DLD1 (cell line): ENCODE results near the gene LPAR1.

Source experiments
- in situ Hi-C: cut with HindIII; loops from 2 replicates; pipeline ENCODE4 v1.10.0; 2017; ENCODE audit warnings: low sequenced_read_pairs

The LPAR1 gene

DNA sequence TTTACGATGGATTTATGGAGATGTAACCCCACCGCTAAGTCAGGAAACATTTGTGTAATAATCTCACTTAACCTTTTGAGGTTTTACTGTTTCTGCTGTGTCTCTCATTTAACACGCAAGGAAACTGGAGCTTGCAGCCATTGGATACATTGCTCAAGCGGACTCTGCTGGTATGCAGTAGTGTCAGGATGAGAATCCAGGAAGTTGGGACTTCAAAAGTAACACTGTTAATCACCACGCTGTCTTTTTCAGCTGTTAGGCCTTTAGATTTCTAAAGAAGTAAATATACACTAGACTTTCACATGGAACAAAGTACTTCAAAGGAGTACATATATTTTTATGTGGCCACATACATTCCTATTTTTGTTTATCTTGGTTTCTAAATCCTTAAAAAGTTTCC, 114.7 kb downstream of the LPAR1 start:
- in situ Hi-C loops, result no loop called here

DNA sequence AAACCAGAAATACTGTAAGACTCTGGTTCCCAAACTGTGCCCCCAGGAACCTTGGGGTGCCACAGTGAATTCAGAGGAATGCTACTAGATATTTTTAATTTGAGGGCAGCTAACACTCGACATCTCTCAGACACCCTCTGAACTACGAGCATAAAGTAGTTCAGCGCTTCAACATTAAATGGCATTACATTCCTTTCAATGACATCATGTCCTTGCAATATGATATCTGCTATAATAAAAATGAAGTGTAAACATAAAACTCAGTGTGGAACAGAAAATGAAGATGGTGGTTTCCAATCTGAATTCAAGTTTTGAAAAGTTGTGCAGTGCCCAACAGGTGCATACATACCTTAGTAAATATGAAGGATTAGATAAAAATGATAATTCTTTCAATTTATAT, 116.1 kb downstream of the LPAR1 start:
- in situ Hi-C loops, result no loop called here

GRCh38 chr9:110921705-110922104, 116.6 kb downstream of the LPAR1 start:
- in situ Hi-C loops, result no loop called here

DNA sequence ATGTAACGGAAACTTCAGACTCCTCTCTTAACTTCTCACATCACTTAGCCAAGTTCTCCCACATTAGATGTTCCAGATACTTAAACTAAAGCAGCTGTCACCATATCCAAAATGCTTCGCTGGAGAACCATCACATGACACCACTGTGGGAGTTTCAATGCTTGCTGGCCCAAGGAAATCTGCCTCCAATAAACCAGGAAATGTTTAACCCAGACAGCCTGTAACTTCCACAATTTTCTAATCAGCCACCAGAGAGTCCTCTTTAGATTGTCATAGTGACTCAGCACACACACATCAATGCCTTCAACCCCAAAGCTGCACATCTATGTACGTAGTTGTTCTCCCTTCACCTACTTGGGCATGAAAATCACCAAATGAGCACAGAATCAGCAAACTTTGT, 118.7 kb downstream of the LPAR1 start:
- in situ Hi-C loops, result no loop called here

GRCh38 chr9:110919050-110919435, 119.2 kb downstream of the LPAR1 start:
- in situ Hi-C loops, result no loop called here

DNA sequence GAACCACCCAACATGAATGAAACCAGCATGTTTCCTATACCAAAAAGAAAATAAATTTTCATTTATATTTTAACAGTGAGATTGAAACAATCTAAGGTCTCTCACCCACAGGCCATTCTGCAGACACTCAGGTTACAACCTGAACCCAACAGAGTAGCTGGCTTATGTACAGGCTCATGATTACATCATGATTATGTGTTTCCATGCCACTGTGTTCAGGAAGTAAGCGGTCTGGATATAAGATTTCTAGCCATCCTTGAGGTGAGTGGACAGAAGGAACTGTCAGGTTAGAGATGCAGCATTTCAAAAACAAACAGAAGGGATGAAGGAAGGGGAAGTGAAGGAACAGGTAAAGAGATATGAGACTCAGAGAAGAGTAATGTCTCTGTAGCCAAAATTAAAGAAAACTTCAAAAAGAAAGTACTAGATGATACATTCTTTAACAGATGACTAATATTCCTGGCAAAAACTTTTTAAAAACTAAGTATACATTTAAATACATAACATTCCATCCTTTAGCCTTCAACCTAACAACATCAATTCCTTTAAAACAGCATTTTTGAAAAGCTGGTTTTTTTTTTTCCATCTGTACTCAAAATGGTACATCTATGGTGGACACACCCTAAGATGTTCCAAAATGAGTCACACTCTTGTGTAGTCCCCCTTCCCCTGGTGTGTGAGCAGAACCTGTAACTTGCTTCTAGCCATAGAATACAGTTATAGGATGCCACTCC, 119.8 kb downstream of the LPAR1 start:
- in situ Hi-C loops, result no loop called here

DNA sequence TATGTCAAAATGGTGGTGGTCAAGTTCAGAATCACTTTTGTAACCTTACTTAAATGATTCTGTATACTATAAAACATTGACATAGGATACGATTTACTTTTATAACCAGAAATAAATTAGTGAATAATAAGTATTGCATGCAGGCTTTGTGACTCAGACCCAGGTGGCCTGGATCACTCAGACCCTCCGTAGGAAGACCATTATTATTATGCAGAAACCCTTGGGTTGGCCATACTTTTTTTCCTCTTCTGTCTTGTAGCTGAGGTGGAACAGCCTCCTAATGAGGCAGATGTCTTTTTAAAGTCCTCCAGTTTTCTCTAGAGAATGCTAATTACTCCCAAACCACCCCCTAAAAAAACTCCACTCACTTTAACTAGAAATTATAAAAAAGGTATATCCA, 121.9 kb downstream of the LPAR1 start:
- in situ Hi-C loops, result no loop called here

- in situ Hi-C loops, result no loop called here
Measured at GRCh38 chr9:110912419-110913291, 125.6 kb downstream of the LPAR1 start.

- in situ Hi-C loops, result no loop called here
Measured at GRCh38 chr9:110911659-110912418, 126.4 kb downstream of the LPAR1 start.

DNA sequence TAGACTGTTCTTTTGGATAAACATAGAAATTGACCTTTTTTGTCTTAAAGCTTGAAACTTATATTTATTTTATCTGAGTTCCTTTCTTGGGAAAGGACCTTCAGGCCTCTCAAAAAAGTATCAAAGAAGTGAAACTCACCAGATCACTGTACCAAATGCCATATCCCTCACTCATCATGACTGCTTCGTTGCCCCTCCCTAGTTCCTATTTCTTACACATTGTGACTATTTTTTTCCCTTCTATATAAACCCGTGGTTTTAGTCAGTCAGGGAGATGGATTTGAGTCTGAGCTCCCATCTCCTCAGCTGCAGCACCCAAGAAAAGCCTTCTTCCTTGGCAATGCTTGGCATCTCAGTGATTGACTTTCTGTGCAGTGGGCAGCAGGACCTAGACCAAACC, 129.4 kb downstream of the LPAR1 start:
- in situ Hi-C loops, result no loop called here

DNA sequence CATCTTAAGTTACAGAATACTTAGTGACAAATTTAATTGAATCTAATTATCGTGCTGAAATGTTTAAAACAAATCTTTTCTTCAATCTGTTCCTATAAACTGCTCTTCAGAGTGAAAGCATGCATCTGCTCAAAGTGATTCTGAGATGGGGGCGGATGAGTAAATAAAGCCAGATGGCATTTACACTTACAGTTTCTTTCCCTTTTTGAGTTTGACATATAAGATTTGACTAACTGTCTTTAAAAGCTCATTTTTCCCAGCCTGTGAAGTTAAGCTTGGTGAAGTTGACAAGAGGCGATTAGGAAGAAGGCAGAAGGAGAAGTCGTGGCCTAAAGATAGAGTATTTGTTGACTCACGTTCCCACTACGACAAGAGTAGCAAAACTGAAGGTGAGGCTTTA, 137.4 kb downstream of the LPAR1 start:
- in situ Hi-C loops, result no loop called here

DNA sequence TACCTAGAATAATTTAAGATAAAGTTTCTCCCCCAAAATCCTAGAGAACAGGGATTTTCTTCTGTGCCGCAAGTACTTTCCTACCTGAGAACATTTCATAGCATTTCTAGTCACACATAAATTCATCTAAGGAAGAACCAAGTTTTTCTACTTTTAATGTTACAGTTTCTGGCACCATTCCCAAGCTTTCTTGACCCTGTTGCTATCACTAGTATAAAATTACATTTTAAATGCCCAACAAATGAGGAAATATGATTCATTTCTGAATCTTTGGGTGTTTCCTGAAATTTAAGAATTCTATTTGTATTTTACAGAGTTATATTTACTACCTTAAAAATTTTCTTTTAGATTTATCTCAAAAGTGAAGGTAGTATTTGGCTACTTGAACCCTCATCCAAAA, 137.8 kb downstream of the LPAR1 start:
- in situ Hi-C loops, result no loop called here

DNA sequence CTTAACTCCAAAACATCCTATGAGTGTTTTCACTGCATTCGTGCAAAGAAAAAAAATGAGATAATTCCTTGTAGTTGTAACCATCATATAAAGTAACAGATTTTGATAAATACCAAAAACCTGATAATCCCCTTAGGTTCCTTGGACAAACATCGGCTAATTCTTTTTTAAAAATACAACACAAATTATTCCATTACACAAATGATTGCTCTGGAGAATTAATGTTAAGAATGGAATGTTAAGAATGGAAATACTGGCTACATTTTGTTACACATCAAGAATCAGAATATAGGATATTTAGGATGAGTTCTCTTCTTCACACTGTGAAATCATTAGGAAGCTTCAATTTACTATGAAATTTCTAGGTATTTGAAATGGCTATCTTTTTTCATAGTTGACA, 139.4 kb downstream of the LPAR1 start:
- in situ Hi-C loops, result no loop called here

- in situ Hi-C loops, result no loop called here
Measured at GRCh38 chr9:110898358-110898757, 139.9 kb downstream of the LPAR1 start.

DNA sequence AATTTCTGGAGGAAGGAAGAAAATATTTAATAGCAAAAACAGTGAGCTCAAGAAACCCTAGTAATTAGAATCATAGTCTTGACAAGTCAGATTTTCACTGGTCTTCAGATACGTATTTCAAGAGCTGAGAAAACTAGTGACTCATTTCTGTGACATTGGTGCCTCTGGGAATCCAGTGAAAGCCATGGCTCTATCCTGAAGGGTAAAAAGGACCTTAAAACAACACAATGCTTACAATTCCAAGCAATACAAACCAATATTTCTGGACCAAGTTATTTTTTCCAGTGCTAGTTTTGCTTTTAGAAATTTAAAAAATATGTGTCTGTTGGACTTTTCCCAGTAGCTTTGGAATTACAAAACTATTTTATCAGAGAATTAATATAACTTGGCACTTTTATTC, 140.3 kb downstream of the LPAR1 start:
- in situ Hi-C loops, result no loop called here

DNA sequence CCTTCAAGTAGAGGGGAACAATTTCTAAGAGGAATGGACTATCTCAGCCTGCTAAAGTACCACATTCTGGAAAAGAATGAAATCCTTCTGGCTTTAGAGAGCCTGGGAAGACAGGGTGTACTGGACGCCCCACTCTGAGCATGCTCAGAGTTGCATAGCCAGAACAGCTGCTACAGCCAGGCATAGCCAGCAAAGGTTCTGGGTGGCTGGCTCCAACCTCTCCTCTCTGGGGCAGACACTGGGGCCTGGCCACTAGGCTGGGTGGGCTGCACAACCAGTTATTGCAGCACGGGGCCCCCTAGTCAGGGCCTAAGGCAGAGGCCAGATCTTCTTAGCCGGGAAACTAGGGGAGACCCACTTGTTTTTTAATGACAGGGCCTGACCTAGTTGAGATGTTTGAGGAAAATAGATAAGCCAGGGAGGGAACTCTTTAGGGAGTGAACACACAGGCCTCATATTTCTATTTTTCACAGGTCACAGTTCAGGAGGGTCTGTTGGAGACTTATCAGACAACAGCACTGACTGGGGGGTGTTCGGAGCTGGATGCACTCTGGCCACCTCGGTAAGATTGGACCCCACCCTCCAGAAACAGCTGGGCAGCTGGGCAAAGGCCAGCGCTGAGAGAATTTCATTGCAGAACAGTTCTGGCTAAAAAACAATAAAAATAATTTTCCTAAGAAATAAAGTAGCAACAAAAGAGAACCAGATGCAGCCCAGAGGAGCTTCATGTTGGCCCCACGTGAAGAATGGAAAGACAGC, 142.9 kb downstream of the LPAR1 start:
- in situ Hi-C loops, result no loop called here

DNA sequence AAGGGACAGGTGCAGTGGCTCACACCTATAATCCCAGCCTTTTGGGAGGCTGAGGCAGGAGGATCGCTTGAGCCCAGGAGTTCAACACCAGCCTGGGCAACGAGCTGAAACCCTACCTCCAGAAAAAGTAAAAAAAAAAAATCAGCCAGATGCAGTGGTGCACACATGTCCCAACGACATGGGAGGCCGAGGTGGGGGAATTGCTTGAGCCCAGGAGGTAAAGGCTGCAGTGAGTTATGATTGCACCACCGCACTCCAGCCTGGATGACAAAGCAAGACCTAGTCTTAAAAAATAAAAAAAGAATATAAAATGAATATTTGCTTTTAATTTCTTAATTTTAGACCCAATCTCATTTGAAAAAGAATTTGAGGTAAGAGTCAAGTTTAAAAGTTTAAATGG, 143.5 kb downstream of the LPAR1 start:
- in situ Hi-C loops, result no loop called here

- in situ Hi-C loops, result no loop called here
Measured at GRCh38 chr9:110892689-110893088, 145.6 kb downstream of the LPAR1 start.

DNA sequence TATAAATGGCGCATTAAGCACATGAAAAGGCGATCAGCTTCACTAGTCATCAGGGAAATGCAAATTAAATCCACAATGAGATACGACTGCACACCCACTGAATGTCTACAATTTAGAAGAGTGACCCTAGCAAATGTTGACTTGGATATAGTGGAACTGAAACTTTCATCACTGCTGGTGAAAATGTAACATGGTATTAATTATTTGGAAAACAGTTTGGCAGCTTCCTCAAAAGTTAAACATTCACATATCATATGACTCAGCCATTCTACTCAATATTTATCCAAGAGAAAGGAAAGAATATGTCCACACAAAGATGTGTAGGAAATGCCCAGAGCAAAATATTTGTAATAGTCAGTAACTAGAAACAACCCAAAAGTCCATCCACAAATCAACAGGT, 146.5 kb downstream of the LPAR1 start:
- in situ Hi-C loops, result no loop called here

GRCh38 chr9:110890416-110890815, 147.9 kb downstream of the LPAR1 start:
- in situ Hi-C loops, result no loop called here

GRCh38 chr9:110887276-110887675, 151.0 kb downstream of the LPAR1 start:
- in situ Hi-C loops, result no loop called here
